Activated CD8-positive, alpha-beta memory T cell treated with anti-CD3 and anti-CD28 coated beads for 36 hours (primary cell): Measurements from ENCODE around the gene FREY1. TPM values are rescaled to one million over a fixed set of nuclear protein-coding genes. Genes with fewer than 3 reads are reported as not detected.
"Not testable (repeated sequence)": the region's sequence is repeated elsewhere in the genome, so short reads cannot be mapped to it uniquely, and the experiment has no call there.

Experiments used
- CTCF ChIA-PET: fragments of 350-600 bp; sonication (Branson Sonifier 250); formaldehyde crosslinking; loops from one replicate; lab custom pipeline; 2021; ENCODE audit warnings: antibody characterized with exemption; lab: Charles Lee
- POLR2A ChIA-PET: fragments of 350-600 bp; sonication (Branson Sonifier 250); formaldehyde crosslinking; loops from one replicate; lab custom pipeline; 2021; ENCODE audit warnings: antibody characterized with exemption; lab: Charles Lee
- total RNA-seq, 2 experiments: library from RNA; stranded (reverse); gene quantifications; one replicate each; pipeline ENCODE4 v1.2.3, GENCODE V29; 2021

FREY1 gene
- total RNA-seq, 2 experiments from 2014 or later: 1.1 to 1.2 TPM

- ChIA-PET CTCF (no interaction called here), POLR2A (no interaction called here)
Measured at GRCh38 chr11:45900916-45901617, 6.0 kb downstream of the FREY1 start.

- CTCF ChIA-PET, POLR2A ChIA-PET: not testable (repeated sequence)
Measured at GRCh38 chr11:45900175-45900800, 6.8 kb downstream of the FREY1 start.

GRCh38 chr11:45899448-45900174, 7.5 kb downstream of the FREY1 start:
- CTCF ChIA-PET: interaction anchor here (1.2 kb wide), 1 partner anchor 66 kb away, joined by 3 read pairs; no protein-coding TSS in a partner anchor
- POLR2A ChIA-PET: interaction anchor here (1.0 kb wide), 1 partner anchor 53 kb away, joined by 3 read pairs; no protein-coding TSS in a partner anchor

GRCh38 chr11:45899086-45899447, 8.0 kb downstream of the FREY1 start:
- POLR2A ChIA-PET: interaction anchor here (0.7 to 1.0 kb wide), 2 partner anchors 34 to 52 kb away, joined by 3 read pairs; no protein-coding TSS in a partner anchor
- CTCF ChIA-PET: interaction anchor here (1.2 kb wide), 1 partner anchor 67 kb away, joined by 3 read pairs; no protein-coding TSS in a partner anchor

GRCh38 chr11:45897556-45897955, 9.5 kb downstream of the FREY1 start:
- ChIA-PET POLR2A (no interaction called here), CTCF (no interaction called here)

- CTCF ChIA-PET: no interaction called here
- POLR2A ChIA-PET: no interaction called here
Measured at GRCh38 chr11:45896422-45896984, 10.6 kb downstream of the FREY1 start.

- CTCF ChIA-PET: no interaction called here
- POLR2A ChIA-PET: no interaction called here
Measured at GRCh38 chr11:45895553-45896259, 11.4 kb downstream of the FREY1 start.

- POLR2A ChIA-PET: no interaction called here
- CTCF ChIA-PET: no interaction called here
Measured at GRCh38 chr11:45894555-45895247, 12.4 kb downstream of the FREY1 start.

- POLR2A ChIA-PET: no interaction called here
- CTCF ChIA-PET: interaction anchor here (1.2 kb wide), 1 partner anchor 21 kb away, joined by 3 read pairs; no protein-coding TSS in a partner anchor
Measured at GRCh38 chr11:45892856-45893255, 14.2 kb downstream of the FREY1 start.

GRCh38 chr11:45890886-45891550, 16.1 kb downstream of the FREY1 start:
- CTCF ChIA-PET: no interaction called here
- POLR2A ChIA-PET: no interaction called here

GRCh38 chr11:45889966-45890365, 17.1 kb downstream of the FREY1 start:
- ChIA-PET CTCF (no interaction called here), POLR2A (no interaction called here)

GRCh38 chr11:45889555-45889954, 17.5 kb downstream of the FREY1 start:
- CTCF ChIA-PET: no interaction called here
- POLR2A ChIA-PET: no interaction called here

- CTCF ChIA-PET: no interaction called here
- POLR2A ChIA-PET: no interaction called here
Measured at GRCh38 chr11:45887587-45887986, 19.5 kb downstream of the FREY1 start.

- ChIA-PET POLR2A (no interaction called here), CTCF (no interaction called here)
Measured at GRCh38 chr11:45886816-45887520, 20.1 kb downstream of the FREY1 start.

GRCh38 chr11:45885921-45886721, 20.9 kb downstream of the FREY1 start:
- ChIA-PET POLR2A (no interaction called here), CTCF (no interaction called here)

GRCh38 chr11:45885274-45885920, 21.7 kb downstream of the FREY1 start, which contains the start of gene MAPK8IP1:
Gene MAPK8IP1 (plus strand): TSS chr11:45885651. CDS start chr11:45885821, 170 bp downstream.
- POLR2A ChIA-PET: no interaction called here
- CTCF ChIA-PET: no interaction called here
